Stimulated activated CD8-positive, alpha-beta memory T cell treated with anti-CD3 and anti-CD28 coated beads, Interleukin-4, amount 100 ng/mL, for 1 hour (primary cell): ENCODE results near the gene TUBGCP6.

Experiments used
- DNase-seq, 2 donors: peaks; one replicate each; pipeline ENCODE4 v3.0.0-alpha.2; 2020; ENCODE audit warnings: low read depth in 2 of 2, low spot score in 1 of 2

The TUBGCP6 gene

DNA sequence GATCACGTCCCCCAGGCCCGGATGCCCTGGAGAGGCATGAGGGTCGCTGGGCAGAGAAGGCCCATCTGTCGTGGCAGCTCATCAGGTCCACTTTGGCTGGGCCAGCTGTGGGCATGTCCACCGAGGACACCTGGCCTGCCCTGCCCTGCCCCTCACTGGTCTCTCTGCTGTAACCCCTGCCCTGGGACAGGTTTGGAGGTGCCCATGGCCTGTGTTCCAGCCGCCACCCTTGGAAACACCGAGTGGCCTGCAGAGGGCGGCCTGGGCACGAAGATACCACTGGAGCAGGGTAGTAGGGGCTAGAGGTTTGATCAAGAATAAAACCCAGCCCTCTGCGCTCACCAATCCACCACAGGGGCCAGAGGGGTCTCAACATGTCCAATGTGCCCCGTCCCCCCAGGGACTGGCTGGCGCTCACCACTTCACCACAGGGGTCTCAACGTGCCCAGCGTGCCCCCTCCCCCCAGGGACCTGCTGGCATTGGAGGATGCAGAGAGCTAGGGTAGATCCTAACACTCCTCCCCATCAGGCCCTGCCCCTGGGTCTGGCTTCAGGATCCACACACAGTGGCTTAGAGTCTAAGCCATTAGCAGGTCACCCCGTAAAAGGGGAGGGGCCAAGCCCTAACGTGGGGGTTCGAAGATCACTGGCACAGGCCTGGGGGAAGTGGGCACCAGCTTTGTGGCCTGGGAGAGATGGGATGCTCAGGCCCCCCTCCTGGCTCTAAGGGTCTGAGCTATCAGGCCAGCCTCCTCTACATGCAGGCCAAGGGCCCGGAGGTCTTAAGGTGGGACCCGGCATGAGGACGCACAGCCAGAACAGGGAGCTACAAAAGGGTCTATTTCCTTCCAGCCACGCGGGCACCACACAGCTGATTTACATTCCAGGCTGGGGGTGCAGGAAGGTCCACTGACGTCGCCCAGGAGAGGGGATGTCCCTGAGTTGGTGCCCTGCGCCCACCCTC, 7.5 kb upstream of the TUBGCP6 start:
- peak; percentile 47 to 56 for DNase-seq

- DNase-seq = no peak
These were observed 6.8 kb upstream of the TUBGCP6 start for GRCh38 chr22:50251477-50252081.

- DNase-seq = peak; percentile 41 to 60
These were observed 6.0 kb upstream of the TUBGCP6 start, which contains the start of gene HDAC10 for GRCh38 chr22:50250555-50251476. Gene HDAC10, minus strand, starts transcription at chr22:50251265. Its CDS starts 233 bp downstream, at chr22:50251032.

DNA sequence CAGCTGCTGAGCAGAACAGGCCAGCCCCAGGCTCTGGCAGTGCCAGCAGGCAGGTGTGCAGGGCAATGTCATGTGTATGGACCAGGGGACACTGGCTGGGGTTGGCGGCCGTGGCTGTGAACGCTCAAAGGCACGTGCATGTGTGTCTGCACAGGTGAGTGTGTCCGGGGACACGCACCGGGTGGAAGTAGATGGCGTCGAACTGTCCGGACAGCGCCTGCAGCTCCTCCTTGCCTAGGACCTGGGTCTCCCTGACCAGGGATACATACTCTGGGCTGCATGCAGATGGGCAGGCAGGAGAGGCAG, 5.4 kb upstream of the TUBGCP6 start:
- DNase-seq = no peak

DNA sequence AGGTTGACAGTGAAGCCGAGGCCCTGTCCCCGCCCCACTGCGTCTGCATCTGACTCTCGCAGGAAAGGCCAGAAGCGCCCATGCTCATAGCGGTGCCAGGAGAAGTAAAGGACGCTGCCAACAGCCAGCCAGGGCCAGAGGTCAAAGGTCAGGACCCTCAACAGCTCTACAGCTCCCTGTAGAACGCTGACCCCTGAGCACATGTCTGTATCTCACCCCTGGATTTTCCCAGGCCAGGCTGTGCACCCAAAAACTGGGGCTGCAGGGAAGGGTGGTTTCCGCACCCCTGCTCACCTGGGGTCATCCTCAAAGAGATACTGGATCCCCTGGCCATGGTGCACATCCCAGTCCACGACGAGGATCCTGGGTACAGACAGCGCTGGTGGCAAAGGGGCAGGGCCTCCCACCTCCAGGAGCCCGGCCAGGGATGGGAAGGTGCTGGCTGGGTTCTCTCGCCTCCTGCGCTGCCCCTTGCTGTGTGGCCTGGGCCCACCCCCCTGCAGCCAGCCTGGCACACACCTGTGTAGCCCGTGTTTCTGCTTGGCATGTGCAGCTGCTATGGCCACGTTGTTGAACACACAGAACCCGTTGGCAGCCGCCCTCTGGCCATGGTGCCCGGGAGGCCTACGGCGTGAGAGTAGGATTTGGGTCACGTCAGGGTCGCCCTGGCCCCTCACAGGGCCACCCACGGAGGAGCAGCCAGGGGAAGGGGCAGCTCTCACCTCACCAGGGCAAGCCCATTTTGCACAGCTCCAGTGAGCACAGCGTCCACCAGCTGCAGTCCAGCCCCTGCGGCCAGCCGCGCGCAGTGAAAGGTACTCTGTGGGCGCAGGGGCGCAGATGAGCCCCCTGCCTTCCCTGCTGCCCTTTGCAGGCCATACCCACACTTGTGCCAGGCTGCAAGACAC, 4.8 kb upstream of the TUBGCP6 start:
- DNase-seq = no peak

DNA sequence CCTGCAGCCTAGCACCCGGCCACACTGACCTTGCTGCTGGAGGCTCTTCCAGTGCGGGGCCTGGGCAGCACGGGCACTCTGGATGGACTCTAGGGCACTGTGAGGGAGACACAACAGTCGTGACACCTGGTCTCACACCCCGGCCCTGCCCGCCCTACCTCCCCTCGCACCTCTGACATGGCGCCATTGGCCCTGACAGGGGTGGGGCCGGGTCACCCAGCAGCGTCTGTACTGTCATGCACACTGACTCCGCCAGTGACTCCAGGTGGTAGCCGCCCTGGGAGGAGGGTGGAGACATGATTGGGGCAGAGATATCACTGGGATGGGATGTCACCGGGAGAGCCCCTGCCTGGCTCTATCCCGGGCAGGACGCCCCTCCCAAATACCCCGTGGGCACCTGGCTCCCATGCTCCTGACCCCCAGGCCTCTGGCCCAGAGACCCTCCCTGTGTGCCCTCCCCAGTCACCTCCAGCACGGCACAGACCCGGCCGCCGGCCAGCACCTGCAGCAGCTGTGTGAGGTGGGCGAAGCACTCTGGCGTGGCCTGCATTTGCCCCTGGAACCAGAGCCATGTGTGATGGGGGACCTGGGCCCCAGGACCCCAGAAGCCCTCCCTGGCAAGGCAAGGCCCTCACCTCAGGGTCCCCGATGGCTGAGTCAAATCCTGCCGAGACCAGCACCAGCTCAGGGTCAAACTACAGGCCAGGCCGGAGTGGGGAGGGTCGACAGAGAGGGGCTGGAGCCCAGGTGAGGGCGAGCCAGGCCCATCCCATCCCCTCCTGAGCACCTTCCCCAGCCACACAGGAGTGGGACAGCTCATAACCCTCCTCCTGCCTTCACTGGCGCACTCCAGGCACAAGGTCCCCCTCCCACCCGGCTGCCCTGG, 3.6 kb upstream of the TUBGCP6 start:
- no peak for DNase-seq

- DNase-seq = no peak
These were observed 2.9 kb upstream of the TUBGCP6 start for GRCh38 chr22:50247748-50248147.

GRCh38 chr22:50246242-50247175, 1.7 kb upstream of the TUBGCP6 start:
- DNase-seq = no peak

DNA sequence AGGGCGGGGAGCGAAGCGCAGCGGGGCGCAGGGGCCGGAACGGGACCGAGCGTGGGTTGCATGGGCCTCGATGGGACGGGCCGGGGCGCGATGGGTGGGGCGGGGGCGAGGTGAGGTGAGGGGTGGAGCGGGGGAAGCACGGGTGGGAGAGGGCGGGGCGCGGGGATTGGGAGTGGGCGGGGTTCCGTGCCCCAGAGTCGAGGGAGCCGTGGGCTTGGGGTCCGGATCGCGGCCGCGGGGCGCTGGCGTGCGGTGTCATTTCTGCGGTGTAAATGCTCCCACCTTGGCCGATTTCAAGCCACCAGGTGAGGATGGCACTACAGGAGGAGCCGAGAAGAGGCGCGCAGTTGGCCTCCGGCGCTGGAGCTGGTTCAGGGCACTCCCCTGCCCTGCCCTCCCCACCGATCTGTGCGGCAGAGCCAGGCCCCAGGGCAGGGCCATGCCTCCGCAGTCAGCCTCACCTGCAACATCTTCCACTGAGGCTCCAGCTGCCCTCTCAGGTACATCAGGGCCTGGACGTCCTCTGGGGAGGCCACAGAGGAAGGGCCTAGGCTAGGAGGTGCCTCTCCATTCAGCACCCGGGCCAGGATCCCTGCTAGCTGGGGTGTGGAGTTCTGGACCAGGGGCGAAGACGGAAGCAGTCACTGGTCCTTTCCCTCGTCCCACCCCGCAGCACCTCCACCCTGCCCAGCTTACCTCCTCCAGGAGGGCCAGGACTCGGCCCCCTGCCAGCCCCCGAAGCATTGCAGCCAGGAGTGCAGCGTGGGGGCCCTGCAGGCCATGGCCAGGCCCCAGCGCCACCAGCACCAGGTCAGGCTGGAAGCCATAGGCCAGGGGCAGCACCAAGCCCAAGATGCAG, 620 bp upstream of the TUBGCP6 start:
- no peak for DNase-seq

DNA sequence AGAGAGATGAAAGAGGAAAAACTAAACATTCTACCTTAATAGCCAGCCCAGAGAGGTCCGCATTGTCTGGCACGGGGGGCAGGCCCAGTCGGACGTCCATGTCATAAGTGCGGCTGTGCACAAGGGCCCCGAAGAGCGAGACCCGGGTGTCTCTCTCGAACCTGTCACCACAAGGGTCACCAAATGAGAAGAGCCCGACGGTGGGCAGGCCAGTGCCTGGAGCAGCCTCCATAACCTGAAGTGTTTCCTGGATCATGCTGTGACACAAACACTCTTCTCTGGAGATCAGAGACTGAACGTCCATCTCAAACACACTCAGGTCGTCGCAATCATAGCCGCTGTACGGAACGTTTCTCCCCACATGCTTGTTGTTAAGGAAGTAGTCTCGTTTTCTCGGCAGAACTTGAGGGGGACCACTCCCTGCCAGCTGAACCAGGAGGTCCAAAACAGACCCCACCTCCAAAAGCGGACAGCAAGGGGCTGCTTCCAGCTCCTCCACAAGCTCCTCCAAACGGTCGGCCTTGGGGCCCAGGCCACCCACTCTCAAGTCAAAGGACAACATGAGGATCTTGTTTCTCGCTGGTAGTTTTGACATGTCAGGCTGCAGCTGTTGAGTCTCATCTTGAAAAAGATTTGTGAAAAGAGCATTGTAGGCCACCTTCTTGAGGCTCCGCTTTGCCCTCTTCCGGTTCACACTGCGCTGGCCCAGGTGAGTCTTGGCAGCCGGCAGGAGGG, 971 bp downstream of the TUBGCP6 start:
- no peak for DNase-seq

DNA sequence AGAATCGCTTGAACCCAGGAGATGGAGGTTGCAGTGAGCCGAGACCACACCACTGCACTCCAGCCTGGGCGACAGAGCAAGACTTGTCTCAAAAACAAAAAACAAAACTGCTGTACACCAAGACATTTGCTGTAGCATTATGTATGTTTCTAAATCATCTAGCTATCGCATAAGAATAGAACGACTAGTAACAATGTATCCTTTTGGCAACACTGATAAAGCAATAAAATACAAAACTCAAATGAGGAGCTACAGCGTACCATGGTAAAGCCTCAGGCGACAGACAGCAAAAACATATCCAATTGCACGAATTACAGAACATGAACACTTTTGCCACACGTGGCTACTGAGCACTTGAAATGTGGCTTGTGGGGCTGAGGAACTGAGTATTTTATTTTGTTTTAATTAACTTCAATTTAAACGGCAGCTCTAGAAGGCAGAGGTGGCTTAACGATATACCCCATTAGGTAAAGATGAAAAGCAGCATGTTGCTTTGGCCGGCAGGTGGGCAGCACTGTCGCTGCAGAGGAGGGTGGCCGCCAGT, 2.3 kb downstream of the TUBGCP6 start:
- no peak for DNase-seq

DNA sequence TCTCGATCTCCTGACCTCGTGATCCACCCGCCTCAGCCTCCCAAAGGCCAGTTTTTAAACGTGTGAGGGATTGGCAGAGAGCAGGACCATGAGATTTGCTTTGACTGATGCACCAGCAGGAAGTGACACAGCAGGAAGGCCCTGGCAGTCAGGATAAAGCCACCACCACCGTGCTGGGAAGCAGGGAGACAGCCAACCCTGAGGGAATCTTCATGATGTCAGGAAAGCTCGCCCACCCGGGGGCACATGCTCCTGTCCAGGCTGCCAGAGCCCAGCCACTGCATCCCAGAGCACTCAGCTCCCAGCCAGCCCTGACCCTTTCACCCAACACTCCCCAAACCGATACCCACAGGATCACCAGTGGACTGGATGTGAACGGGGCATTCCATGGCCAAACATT, 6.1 kb downstream of the TUBGCP6 start:
- DNase-seq = no peak

GRCh38 chr22:50236731-50237409, 8.0 kb downstream of the TUBGCP6 start:
- DNase-seq = no peak

DNA sequence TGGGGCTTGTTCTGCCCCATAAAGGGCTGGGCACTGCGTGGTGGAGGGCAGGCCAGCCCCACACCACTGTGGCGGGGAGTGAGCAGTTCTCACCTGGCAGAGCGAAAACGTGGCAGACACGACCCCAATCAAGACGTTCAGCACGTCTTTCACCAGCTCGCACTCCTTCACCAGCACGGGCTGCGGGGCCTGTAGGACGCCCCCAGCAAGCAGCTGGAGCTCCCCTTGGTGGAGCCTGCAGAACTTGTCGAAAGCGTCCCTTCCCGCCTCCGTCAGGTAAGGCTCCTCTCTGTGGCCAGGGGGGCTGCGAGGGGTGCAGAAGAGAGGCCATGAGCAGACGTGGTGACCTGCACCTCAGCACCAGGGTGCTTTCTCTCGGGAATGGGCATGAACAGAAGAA, 11.6 kb downstream of the TUBGCP6 start:
- no peak for DNase-seq

GRCh38 chr22:50232481-50233151, 12.2 kb downstream of the TUBGCP6 start:
- DNase-seq = no peak
